ENCODE data around the gene ARSD. TPM values are rescaled to one million over a fixed set of nuclear protein-coding genes. Genes with fewer than 3 reads are reported as not detected.
"Not testable (repeated sequence)": the region's sequence is repeated elsewhere in the genome, so short reads cannot be mapped to it uniquely, and the experiment has no call there.

ARSD gene
- total RNA-seq, 1 experiment from 2014 or later, result 12.7 TPM

DNA sequence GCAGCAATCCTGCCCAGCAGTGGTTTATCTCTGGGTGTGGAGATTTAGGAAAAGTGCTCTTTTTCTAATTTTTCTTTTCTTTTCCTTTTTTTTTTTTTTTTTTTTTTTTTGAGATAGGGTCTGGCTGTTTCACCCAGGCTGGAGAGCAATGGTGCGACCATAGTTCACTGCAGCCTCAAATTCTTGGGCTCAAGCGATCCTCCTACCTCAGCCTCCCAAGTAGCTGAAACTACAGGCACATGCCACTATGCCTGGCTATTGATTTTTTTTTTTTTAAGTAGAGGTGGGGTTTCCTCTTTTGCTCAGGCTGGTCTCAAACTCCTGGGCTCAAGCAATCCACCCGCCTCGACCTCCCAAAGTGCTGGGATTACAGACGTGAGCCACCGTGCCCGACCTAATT lies 34.3 kb upstream of the ARSD start:
- H3K36me3 ChIP-seq (ENCODE audit: control insufficient read depth, insufficient read depth, low read length); in situ Hi-C loops (cut with HindIII; ENCODE audit: low pct_unique_long_range_greater_than_20kb, low sequenced_read_pairs); CTCF ChIA-PET; BruUV-seq (replicated peaks); H3K27me3 ChIP-seq (ENCODE audit: control insufficient read depth, insufficient read depth, low read length); POLR2A ChIA-PET; intact Hi-C loops (cut with micrococcal nuclease; ENCODE audit: unreplicated experiment); H3K9me3 ChIP-seq (ENCODE audit: control insufficient read depth, insufficient read depth, low read depth, low read length); H3K4me3 ChIP-seq (ENCODE audit: low read depth in 2 of 2, low read length in 2 of 2); ATAC-seq; H3K4me1 ChIP-seq (ENCODE audit: control insufficient read depth, insufficient read depth, low read length); DNase-seq (ENCODE audit: low read depth, low spot score); H3K27ac ChIP-seq (ENCODE audit: low read length): not testable (repeated sequence)

DNA sequence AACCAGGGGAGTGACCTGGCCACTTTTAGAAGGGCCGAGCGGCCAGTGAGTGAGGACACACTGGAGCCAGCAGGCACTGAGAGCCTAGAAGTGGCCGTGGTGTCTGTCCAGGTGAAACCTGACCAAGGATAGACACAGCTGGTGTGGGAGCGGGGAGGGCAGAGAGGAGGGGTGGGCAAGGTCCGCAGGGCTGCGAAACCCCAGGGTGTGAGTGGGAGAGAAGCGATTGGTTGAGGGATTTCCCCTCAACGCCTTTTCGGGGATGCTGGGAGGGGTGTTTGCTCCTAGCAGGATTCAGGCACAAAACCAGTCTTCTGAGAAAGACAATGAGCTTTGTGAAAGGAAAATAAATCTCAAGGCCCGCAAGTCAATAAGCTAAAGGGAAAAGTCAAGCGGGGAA lies 33.2 kb upstream of the ARSD start:
- TF ChIP-seq POLR2AphosphoS5 (IDR thresholded peaks at IDR 0.05; ENCODE audit: low read depth, low read length), result no peak
- TF ChIP-seq, protein P1, sequence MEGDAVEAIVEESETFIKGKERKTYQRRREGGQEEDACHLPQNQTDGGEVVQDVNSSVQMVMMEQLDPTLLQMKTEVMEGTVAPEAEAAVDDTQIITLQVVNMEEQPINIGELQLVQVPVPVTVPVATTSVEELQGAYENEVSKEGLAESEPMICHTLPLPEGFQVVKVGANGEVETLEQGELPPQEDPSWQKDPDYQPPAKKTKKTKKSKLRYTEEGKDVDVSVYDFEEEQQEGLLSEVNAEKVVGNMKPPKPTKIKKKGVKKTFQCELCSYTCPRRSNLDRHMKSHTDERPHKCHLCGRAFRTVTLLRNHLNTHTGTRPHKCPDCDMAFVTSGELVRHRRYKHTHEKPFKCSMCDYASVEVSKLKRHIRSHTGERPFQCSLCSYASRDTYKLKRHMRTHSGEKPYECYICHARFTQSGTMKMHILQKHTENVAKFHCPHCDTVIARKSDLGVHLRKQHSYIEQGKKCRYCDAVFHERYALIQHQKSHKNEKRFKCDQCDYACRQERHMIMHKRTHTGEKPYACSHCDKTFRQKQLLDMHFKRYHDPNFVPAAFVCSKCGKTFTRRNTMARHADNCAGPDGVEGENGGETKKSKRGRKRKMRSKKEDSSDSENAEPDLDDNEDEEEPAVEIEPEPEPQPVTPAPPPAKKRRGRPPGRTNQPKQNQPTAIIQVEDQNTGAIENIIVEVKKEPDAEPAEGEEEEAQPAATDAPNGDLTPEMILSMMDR (IDR thresholded peaks at IDR 0.05), result no peak
- no peak for TF ChIP-seq SIN3A (IDR thresholded peaks at IDR 0.05; ENCODE audit: borderline replicate concordance, insufficient read depth, low read depth, low read length)
- TF ChIP-seq, protein P2, sequence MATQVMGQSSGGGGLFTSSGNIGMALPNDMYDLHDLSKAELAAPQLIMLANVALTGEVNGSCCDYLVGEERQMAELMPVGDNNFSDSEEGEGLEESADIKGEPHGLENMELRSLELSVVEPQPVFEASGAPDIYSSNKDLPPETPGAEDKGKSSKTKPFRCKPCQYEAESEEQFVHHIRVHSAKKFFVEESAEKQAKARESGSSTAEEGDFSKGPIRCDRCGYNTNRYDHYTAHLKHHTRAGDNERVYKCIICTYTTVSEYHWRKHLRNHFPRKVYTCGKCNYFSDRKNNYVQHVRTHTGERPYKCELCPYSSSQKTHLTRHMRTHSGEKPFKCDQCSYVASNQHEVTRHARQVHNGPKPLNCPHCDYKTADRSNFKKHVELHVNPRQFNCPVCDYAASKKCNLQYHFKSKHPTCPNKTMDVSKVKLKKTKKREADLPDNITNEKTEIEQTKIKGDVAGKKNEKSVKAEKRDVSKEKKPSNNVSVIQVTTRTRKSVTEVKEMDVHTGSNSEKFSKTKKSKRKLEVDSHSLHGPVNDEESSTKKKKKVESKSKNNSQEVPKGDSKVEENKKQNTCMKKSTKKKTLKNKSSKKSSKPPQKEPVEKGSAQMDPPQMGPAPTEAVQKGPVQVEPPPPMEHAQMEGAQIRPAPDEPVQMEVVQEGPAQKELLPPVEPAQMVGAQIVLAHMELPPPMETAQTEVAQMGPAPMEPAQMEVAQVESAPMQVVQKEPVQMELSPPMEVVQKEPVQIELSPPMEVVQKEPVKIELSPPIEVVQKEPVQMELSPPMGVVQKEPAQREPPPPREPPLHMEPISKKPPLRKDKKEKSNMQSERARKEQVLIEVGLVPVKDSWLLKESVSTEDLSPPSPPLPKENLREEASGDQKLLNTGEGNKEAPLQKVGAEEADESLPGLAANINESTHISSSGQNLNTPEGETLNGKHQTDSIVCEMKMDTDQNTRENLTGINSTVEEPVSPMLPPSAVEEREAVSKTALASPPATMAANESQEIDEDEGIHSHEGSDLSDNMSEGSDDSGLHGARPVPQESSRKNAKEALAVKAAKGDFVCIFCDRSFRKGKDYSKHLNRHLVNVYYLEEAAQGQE (IDR thresholded peaks at IDR 0.05; ENCODE audit: insufficient read depth in 1 of 2, low read depth in 2 of 2, low read length in 1 of 2), result no peak
- TF ChIP-seq TCF7L2 (IDR thresholded peaks at IDR 0.05; ENCODE audit: low read depth, low read length), result no peak
- intact Hi-C loops (cut with micrococcal nuclease; ENCODE audit: unreplicated experiment) (no loop called here), in situ Hi-C loops (cut with HindIII; ENCODE audit: low pct_unique_long_range_greater_than_20kb, low sequenced_read_pairs) (no loop called here)
- no peaks in the 10 kb centered on the region for H3K27me3 ChIP-seq (ENCODE audit: control insufficient read depth, insufficient read depth, low read length)
- no peak for DNase-seq (ENCODE audit: low read depth, low spot score)
- no peak for ATAC-seq
- no TSS peak for BruUV-seq (replicated peaks)
- ChIA-PET CTCF (no interaction called here), POLR2A (no interaction called here)
- H3K4me1 ChIP-seq (ENCODE audit: control insufficient read depth, insufficient read depth, low read length), result no peaks in the 10 kb centered on the region
- no peaks in the 10 kb centered on the region for H3K9me3 ChIP-seq (ENCODE audit: control insufficient read depth, insufficient read depth, low read depth, low read length)
- no peak overlapping the region for H3K4me3 ChIP-seq (ENCODE audit: low read depth in 2 of 2, low read length in 2 of 2)
- no peaks in the 10 kb centered on the region for H3K36me3 ChIP-seq (ENCODE audit: control insufficient read depth, insufficient read depth, low read length)
- H3K27ac ChIP-seq (ENCODE audit: low read length), result no peak overlapping the region

- ATAC-seq (no peak), DNase-seq (ENCODE audit: low read depth, low spot score) (no peak)
- BruUV-seq (replicated peaks), result no TSS peak
- ChIA-PET POLR2A (no interaction called here), CTCF (no interaction called here)
- Histone ChIP-seq H3K4me3 (ENCODE audit: low read depth in 2 of 2, low read length in 2 of 2) (no peak overlapping the region), H3K27ac (ENCODE audit: low read length) (no peak overlapping the region), H3K36me3 (ENCODE audit: control insufficient read depth, insufficient read depth, low read length) (no peaks in the 10 kb centered on the region), H3K4me1 (ENCODE audit: control insufficient read depth, insufficient read depth, low read length) (no peaks in the 10 kb centered on the region), H3K27me3 (ENCODE audit: control insufficient read depth, insufficient read depth, low read length) (no peaks in the 10 kb centered on the region), H3K9me3 (ENCODE audit: control insufficient read depth, insufficient read depth, low read depth, low read length) (no peaks in the 10 kb centered on the region)
- intact Hi-C loops (cut with micrococcal nuclease; ENCODE audit: unreplicated experiment) (no loop called here), in situ Hi-C loops (cut with HindIII; ENCODE audit: low pct_unique_long_range_greater_than_20kb, low sequenced_read_pairs) (no loop called here)
- TF ChIP-seq, protein P1 (IDR thresholded peaks at IDR 0.05), result no peak
Observed at GRCh38 chrX:2960861-2961515, 31.8 kb upstream of the ARSD start.
